ENCODE data around the gene SMAD5. TPM values are rescaled to one million over a fixed set of nuclear protein-coding genes. Genes with fewer than 3 reads are reported as not detected.

The SMAD5 gene
- total and polyA plus RNA-seq, 2 experiments from 2014 or later = 37.5 to 56.6 TPM

DNA sequence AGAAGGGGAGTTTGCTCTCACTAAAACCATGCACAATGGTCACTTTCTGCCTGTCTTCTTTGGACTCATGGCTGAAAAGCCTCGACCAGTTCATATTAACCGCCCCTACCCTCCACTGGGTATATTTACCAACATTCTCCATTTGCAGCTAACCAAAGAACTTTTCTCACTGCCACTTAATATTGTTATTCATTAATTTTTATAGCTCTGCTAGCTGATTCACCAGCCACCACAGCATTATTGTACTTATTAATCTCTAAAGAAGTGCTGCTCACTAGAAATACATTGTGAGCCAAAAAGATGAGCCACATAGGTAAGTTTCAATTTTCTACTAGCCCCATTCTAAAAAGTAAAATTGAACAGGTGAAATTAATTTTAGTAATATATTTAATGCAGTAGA, 93.8 kb downstream of the SMAD5 start:
- Histone ChIP-seq H3F3A (replicated peaks; ENCODE audit: low read depth) (no peaks in the 10 kb centered on the region), H3K4me3 (no peak overlapping the region), H2AFZ (no peak overlapping the region), H3K9me2 (ENCODE audit: insufficient read depth) (0 out of 2 replicates have a peak, but pooled peaks cover 4% of the 10 kb centered on the region), H3K27me3 (ENCODE audit: insufficient read depth) (no peaks in the 10 kb centered on the region), H3K36me3 (ENCODE audit: insufficient read depth) (no peaks in the 10 kb centered on the region), H3K4me2 (no peak overlapping the region), H3K4me1 (ENCODE audit: insufficient read depth) (peaks cover 39% of the 10 kb centered on the region), H3K27ac (ENCODE audit: low read depth) (no peak overlapping the region), H4K20me1 (replicated peaks; ENCODE audit: insufficient read depth) (no peaks in the 10 kb centered on the region), H3K79me2 (replicated peaks; ENCODE audit: insufficient read depth) (no peaks in the 10 kb centered on the region)
- Mint-ChIP-seq H3K36me3 (ENCODE audit: low read depth) (no peaks in the 10 kb centered on the region), H3K4me3 (no peak overlapping the region), H3K9me3 (peaks cover 7% of the 10 kb centered on the region; the same call in 2 of the 3 replicates), H3K27me3 (ENCODE audit: insufficient read depth, low read depth, poor library complexity) (peaks cover 7% of the 10 kb centered on the region), H3K4me1 (peaks cover 49% of the 10 kb centered on the region), H3K27ac (no peak overlapping the region)
- TF ChIP-seq STAT1 (IDR thresholded peaks at IDR 0.05; ENCODE audit: unreplicated experiment) (no peak), EZH2phosphoT487 (IDR thresholded peaks at IDR 0.05; ENCODE audit: unreplicated experiment) (no peak), EZH2 (IDR thresholded peaks at IDR 0.05; ENCODE audit: low read depth, unreplicated experiment) (no peak)
- TF ChIP-seq, protein P1, sequence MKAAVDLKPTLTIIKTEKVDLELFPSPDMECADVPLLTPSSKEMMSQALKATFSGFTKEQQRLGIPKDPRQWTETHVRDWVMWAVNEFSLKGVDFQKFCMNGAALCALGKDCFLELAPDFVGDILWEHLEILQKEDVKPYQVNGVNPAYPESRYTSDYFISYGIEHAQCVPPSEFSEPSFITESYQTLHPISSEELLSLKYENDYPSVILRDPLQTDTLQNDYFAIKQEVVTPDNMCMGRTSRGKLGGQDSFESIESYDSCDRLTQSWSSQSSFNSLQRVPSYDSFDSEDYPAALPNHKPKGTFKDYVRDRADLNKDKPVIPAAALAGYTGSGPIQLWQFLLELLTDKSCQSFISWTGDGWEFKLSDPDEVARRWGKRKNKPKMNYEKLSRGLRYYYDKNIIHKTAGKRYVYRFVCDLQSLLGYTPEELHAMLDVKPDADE (IDR thresholded peaks at IDR 0.05) = no peak
- ATAC-seq = no peak
- no peak for DNase-seq (ENCODE audit: low spot score)

DNA sequence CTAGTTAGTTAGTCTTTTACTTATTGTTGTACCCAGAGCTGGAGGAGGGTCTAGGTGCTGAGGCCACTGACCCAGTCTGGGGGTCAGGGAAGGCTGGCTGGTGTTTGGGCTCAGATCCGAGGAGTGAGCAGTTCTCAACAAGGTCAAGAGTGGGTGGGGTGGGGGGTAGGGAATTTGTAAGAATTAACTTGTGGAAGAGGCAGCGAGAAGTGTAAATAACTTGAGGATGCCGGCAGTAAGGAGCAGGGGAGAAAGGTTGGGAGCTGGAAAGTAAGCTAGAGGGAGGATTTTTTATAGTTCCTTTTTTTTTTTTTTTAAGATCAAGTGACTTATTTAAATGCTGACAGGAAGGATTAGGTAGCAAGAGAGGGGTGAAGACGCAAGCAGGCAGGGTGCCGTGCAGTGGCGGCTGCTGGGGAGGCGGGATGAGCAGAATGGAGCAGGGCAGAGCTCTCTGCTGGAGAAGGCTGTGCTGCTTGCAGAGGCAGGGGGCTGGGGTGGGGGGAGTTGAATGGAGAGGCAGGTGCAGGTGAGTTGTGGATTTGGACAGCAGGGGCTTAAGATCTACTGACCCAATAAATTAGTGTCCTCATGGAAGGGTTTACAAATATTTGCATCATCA, 95.6 kb downstream of the SMAD5 start:
- no peak overlapping the region for H3K4me3 ChIP-seq
- H3K27me3 ChIP-seq (ENCODE audit: insufficient read depth) = no peaks in the 10 kb centered on the region
- H3K36me3 ChIP-seq (ENCODE audit: insufficient read depth) = no peaks in the 10 kb centered on the region
- H3K4me2 ChIP-seq = peak overlapping the region; percentile 40; the same call in 1 of the 2 replicates
- H3K79me2 ChIP-seq (replicated peaks; ENCODE audit: insufficient read depth) = no peaks in the 10 kb centered on the region
- H3F3A ChIP-seq (replicated peaks; ENCODE audit: low read depth) = no peaks in the 10 kb centered on the region
- DNase-seq (ENCODE audit: low spot score) (no peak), ATAC-seq (peak; percentile 81)
- H4K20me1 ChIP-seq (replicated peaks; ENCODE audit: insufficient read depth) = no peaks in the 10 kb centered on the region
- H3K4me1 ChIP-seq (ENCODE audit: insufficient read depth) = peaks cover 39% of the 10 kb centered on the region
- H2AFZ ChIP-seq = no peak overlapping the region
- Mint-ChIP-seq H3K4me1 (peaks cover 49% of the 10 kb centered on the region), H3K27ac (no peak overlapping the region), H3K27me3 (ENCODE audit: insufficient read depth, low read depth, poor library complexity) (peaks cover 4% of the 10 kb centered on the region), H3K36me3 (ENCODE audit: low read depth) (no peaks in the 10 kb centered on the region), H3K9me3 (no peaks in the 10 kb centered on the region), H3K4me3 (no peak overlapping the region; the same call in 2 of the 3 replicates)
- H3K27ac ChIP-seq (ENCODE audit: low read depth) = no peak overlapping the region
- H3K9me2 ChIP-seq (ENCODE audit: insufficient read depth) = 0 out of 2 replicates have a peak, but pooled peaks cover 7% of the 10 kb centered on the region
- TF ChIP-seq JUNB (IDR thresholded peaks at IDR 0.05; ENCODE audit: unreplicated experiment) (no peak), POLR2AphosphoS5 (IDR thresholded peaks at IDR 0.05; ENCODE audit: low read depth) (no peak), CREB1 (CRISPR knock-in tag; IDR thresholded peaks at IDR 0.05; ENCODE audit: low read depth) (no peak), EZH2phosphoT487 (IDR thresholded peaks at IDR 0.05; ENCODE audit: unreplicated experiment) (no peak), NANOG (IDR thresholded peaks at IDR 0.05; ENCODE audit: borderline replicate concordance) (no peak), ZNF331 (CRISPR knock-in tag; IDR thresholded peaks at IDR 0.05; ENCODE audit: low read depth) (no peak), EZH2 (IDR thresholded peaks at IDR 0.05; ENCODE audit: low read depth, unreplicated experiment) (no peak), ZNF114 (CRISPR knock-in tag; IDR thresholded peaks at IDR 0.05) (no peak), STAT1 (IDR thresholded peaks at IDR 0.05; ENCODE audit: unreplicated experiment) (no peak)
- TF ChIP-seq, protein P2, sequence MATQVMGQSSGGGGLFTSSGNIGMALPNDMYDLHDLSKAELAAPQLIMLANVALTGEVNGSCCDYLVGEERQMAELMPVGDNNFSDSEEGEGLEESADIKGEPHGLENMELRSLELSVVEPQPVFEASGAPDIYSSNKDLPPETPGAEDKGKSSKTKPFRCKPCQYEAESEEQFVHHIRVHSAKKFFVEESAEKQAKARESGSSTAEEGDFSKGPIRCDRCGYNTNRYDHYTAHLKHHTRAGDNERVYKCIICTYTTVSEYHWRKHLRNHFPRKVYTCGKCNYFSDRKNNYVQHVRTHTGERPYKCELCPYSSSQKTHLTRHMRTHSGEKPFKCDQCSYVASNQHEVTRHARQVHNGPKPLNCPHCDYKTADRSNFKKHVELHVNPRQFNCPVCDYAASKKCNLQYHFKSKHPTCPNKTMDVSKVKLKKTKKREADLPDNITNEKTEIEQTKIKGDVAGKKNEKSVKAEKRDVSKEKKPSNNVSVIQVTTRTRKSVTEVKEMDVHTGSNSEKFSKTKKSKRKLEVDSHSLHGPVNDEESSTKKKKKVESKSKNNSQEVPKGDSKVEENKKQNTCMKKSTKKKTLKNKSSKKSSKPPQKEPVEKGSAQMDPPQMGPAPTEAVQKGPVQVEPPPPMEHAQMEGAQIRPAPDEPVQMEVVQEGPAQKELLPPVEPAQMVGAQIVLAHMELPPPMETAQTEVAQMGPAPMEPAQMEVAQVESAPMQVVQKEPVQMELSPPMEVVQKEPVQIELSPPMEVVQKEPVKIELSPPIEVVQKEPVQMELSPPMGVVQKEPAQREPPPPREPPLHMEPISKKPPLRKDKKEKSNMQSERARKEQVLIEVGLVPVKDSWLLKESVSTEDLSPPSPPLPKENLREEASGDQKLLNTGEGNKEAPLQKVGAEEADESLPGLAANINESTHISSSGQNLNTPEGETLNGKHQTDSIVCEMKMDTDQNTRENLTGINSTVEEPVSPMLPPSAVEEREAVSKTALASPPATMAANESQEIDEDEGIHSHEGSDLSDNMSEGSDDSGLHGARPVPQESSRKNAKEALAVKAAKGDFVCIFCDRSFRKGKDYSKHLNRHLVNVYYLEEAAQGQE (IDR thresholded peaks at IDR 0.05; ENCODE audit: unreplicated experiment) = no peak
- TF ChIP-seq, protein P1 (IDR thresholded peaks at IDR 0.05) = no peak
- TF ChIP-seq, protein P3, sequence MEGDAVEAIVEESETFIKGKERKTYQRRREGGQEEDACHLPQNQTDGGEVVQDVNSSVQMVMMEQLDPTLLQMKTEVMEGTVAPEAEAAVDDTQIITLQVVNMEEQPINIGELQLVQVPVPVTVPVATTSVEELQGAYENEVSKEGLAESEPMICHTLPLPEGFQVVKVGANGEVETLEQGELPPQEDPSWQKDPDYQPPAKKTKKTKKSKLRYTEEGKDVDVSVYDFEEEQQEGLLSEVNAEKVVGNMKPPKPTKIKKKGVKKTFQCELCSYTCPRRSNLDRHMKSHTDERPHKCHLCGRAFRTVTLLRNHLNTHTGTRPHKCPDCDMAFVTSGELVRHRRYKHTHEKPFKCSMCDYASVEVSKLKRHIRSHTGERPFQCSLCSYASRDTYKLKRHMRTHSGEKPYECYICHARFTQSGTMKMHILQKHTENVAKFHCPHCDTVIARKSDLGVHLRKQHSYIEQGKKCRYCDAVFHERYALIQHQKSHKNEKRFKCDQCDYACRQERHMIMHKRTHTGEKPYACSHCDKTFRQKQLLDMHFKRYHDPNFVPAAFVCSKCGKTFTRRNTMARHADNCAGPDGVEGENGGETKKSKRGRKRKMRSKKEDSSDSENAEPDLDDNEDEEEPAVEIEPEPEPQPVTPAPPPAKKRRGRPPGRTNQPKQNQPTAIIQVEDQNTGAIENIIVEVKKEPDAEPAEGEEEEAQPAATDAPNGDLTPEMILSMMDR (conservative IDR thresholded peaks at IDR 0.05; ENCODE audit: low read depth in 2 of 2) = no peak
